Upper lobe of left lung (tissue), 6 donors: Measurements from ENCODE around the gene PSORS1C2. TPM values are rescaled to one million over a fixed set of nuclear protein-coding genes. Genes with fewer than 3 reads are reported as not detected.

Source experiments
- ATAC-seq, 2 donors: fragments of 200-7000 bp; cut with Tn5 transposase; one replicate each; pipeline ENCODE4 v1.9.1; 2022; ENCODE audit warnings: mild to moderate bottlenecking in 2 of 2, moderate library complexity in 2 of 2; ENCODE audit not compliant: low FRiP score in 2 of 2
- DNase-seq, 2 donors: peaks; one replicate each; pipeline ENCODE4 v3.0.0-alpha.2; 2019 to 2020
- H3K27ac ChIP-seq, 4 donors: fragments of 200-600 bp; sonication (generic); one replicate each; pipeline ENCODE4 v1.5.1; 2016 to 2019
- H3K27me3 ChIP-seq, 4 donors: fragments of 200-600 bp; sonication (generic); one replicate each; pipeline ENCODE4 v1.5.1; 2017 to 2019
- H3K36me3 ChIP-seq, 4 donors: fragments of 200-600 bp; sonication (generic); one replicate each; pipeline ENCODE4 v1.5.1; 2016 to 2019
- H3K4me1 ChIP-seq, 4 donors: fragments of 200-600 bp; sonication (generic); one replicate each; pipeline ENCODE4 v1.5.1; 2018 to 2019
- H3K4me3 ChIP-seq, 4 donors: fragments of 200-600 bp; sonication (generic); one replicate each; pipeline ENCODE4 v1.5.1; 2017 to 2019; ENCODE audit warnings: mild to moderate bottlenecking in 2 of 4, moderate library complexity in 1 of 4
- H3K9me3 ChIP-seq, 4 donors: fragments of 200-600 bp; sonication (generic); one replicate each; pipeline ENCODE4 v1.5.1; 2018 to 2019
- CTCF ChIP-seq, 6 experiments: fragments of 450-650 bp in 4 of 6; fragments of 200-600 bp in 2 of 6; sonication (generic) in 2 of 6; IDR thresholded peaks; one replicate each; pipeline ENCODE4 v1.5.1; 2016 to 2019; ENCODE audit warnings: antibody characterized with exemption in 6 of 6
- EP300 ChIP-seq, 4 donors: sonication (generic); formaldehyde crosslinking; IDR thresholded peaks; one replicate each; pipeline ENCODE4 v1.5.1; 2017; ENCODE audit warnings: antibody characterized with exemption in 4 of 4, control low read depth in 2 of 4
- POLR2A ChIP-seq, 4 donors: fragments of 450-650 bp; IDR thresholded peaks; one replicate each; pipeline ENCODE4 v1.5.1; 2016 to 2017; ENCODE audit warnings: antibody characterized with exemption in 4 of 4, mild to moderate bottlenecking in 2 of 4
- POLR2AphosphoS5 ChIP-seq, 2 donors: sonication (generic); formaldehyde crosslinking; IDR thresholded peaks; one replicate each; pipeline ENCODE4 v1.5.1; 2017; ENCODE audit warnings: antibody characterized with exemption in 2 of 2
- WGBS, 2 donors: methylation state at CpG; one replicate each; pipeline ENCODE4 v1.1.5; 2017 to 2018; 5-methylcytosine and 5-hydroxymethylcytosine counted together
- small RNA-seq, 4 donors: library from RNA; depleted of rRNA; stranded (forward); fragments of <200 nt; gene quantifications; one replicate each; pipeline ENCODE3, GENCODE V24; 2016
- total RNA-seq, 6 donors: library from RNA; depleted of rRNA in 4 of 6; stranded (reverse); fragments of >200 nt in 4 of 6; gene quantifications; one replicate each; pipeline versions ENCODE4 v1.1.0 to v1.2.1, GENCODE V29; 2016 to 2021
- donor health status: DM: no; HTN: no; CAD: no; lungs with moderate emphysema.
- donor health status: DM: no; HTN: yes; CAD: no; lungs with severe emphysema.

The PSORS1C2 gene
- total RNA-seq, 6 donors from 2014 or later = not detected

- TF ChIP-seq POLR2A (IDR thresholded peaks at IDR 0.05) = no peak
- no peak for TF ChIP-seq EP300 (IDR thresholded peaks at IDR 0.05)
- TF ChIP-seq CTCF (IDR thresholded peaks at IDR 0.05) = no peak
- TF ChIP-seq POLR2AphosphoS5 (IDR thresholded peaks at IDR 0.05) = no peak
- no peaks in the 10 kb centered on the region for H3K27me3 ChIP-seq
- H3K9me3 ChIP-seq = no peaks in the 10 kb centered on the region
- 48 to 63% methylated on average over 3 of the region's 3 CpGs for WGBS, 2 donors
- ATAC-seq (no peak), DNase-seq (no peak)
- H3K4me1 ChIP-seq = peaks cover 19 to 32% (median 30%) of the 10 kb centered on the region in 4 donors
- H3K36me3 ChIP-seq = no peaks in the 10 kb centered on the region
- H3K4me3 ChIP-seq = no peak overlapping the region
- no peak overlapping the region for H3K27ac ChIP-seq
Observed at GRCh38 chr6:31091680-31092079, 47.2 kb downstream of the PSORS1C2 start.

- ATAC-seq (no peak), DNase-seq (no peak)
- WGBS, 2 donors = 73 to 90% methylated on average over 5 to 6 of the region's 6 CpGs
- H3K9me3 ChIP-seq = no peaks in the 10 kb centered on the region
- H3K36me3 ChIP-seq = no peaks in the 10 kb centered on the region
- H3K4me3 ChIP-seq = no peak overlapping the region
- no peak for TF ChIP-seq EP300 (IDR thresholded peaks at IDR 0.05)
- no peak for TF ChIP-seq POLR2AphosphoS5 (IDR thresholded peaks at IDR 0.05)
- no peak overlapping the region for H3K27ac ChIP-seq
- H3K4me1 ChIP-seq = peaks cover 19 to 29% (median 27%) of the 10 kb centered on the region in 4 donors
- no peaks in the 10 kb centered on the region for H3K27me3 ChIP-seq
Observed at GRCh38 chr6:31090973-31091364, 47.9 kb downstream of the PSORS1C2 start.

GRCh38 chr6:31090275-31090972, 48.4 kb downstream of the PSORS1C2 start:
- Histone ChIP-seq H3K4me3 (no peak overlapping the region), H3K27ac (no peak overlapping the region), H3K4me1 (peaks cover 19 to 29% (median 27%) of the 10 kb centered on the region in 4 donors), H3K9me3 (no peaks in the 10 kb centered on the region), H3K36me3 (no peaks in the 10 kb centered on the region), H3K27me3 (no peaks in the 10 kb centered on the region)
- ATAC-seq (no peak), DNase-seq (no peak)
- 85 to 96% methylated on average over 3 of the region's 3 CpGs for WGBS, 2 donors
- TF ChIP-seq POLR2A (IDR thresholded peaks at IDR 0.05) (no peak), EP300 (IDR thresholded peaks at IDR 0.05) (no peak)

Small RNAs within 50 kb of the gene (small RNA-seq; reads per million reads assigned to genes)
- gene POLR2LP1 = 0 reads per million in 4 donors

Other genes with a start within 250 kb of the PSORS1C2 start
- 10 to 100 TPM; 10.1 to 47.6 (median 27.6) TPM for gene GTF2H4, start 230.9 kb downstream of the PSORS1C2 start, total RNA-seq
- gene VARS2, start 224.8 kb downstream of the PSORS1C2 start, total RNA-seq = 10 to 100 TPM; 23.0 to 56.6 (median 29.5) TPM
- gene SFTA2, start 206.9 kb downstream of the PSORS1C2 start, total RNA-seq = 100 to 1,000 TPM in 5 of 6 donors, 10 to 100 TPM in 1; 80.7 to 511 (median 229) TPM
- 10 to 100 TPM in 2 of 6 donors, 1 to 10 TPM in 4; 1.8 to 38.8 (median 5.0) TPM for gene MUCL3, start 198.1 kb downstream of the PSORS1C2 start, total RNA-seq
- gene MUC21, start 155.3 kb downstream of the PSORS1C2 start, total RNA-seq = 1 to 10 TPM; 2.1 to 5.2 (median 3.6) TPM
- gene MUC22, start 128.6 kb downstream of the PSORS1C2 start, total RNA-seq = under 1 TPM in 3 of 6 donors, not detected in 3; 0.06 to 0.15 (median 0.07) TPM
- not detected for gene C6orf15, start 26.5 kb downstream of the PSORS1C2 start, total RNA-seq
- gene PSORS1C1, start 24.3 kb downstream of the PSORS1C2 start, total RNA-seq = 1 to 10 TPM; 3.2 to 9.4 (median 4.4) TPM
- not detected for gene CDSN, start 18.6 kb downstream of the PSORS1C2 start, total RNA-seq
- gene CCHCR1, start 18.7 kb upstream of the PSORS1C2 start, total RNA-seq = 10 to 100 TPM in 5 of 6 donors, 1 to 10 TPM in 1; 5.5 to 83.8 (median 19.5) TPM
- gene TCF19, start 19.5 kb upstream of the PSORS1C2 start, total RNA-seq = 10 to 100 TPM in 1 of 6 donors, 1 to 10 TPM in 5; 4.2 to 10.0 (median 5.3) TPM
- gene POU5F1, start 31.6 kb upstream of the PSORS1C2 start, total RNA-seq = 10 to 100 TPM in 2 of 6 donors, 1 to 10 TPM in 4; 4.1 to 13.6 (median 5.7) TPM
- 1,000 to 10,000 TPM in 3 of 6 donors, 100 to 1,000 TPM in 3; 752 to 1,434 (median 1,132) TPM for gene HLA-C, start 133.0 kb upstream of the PSORS1C2 start, total RNA-seq
- gene HLA-B, start 218.1 kb upstream of the PSORS1C2 start, total RNA-seq = 1,000 to 10,000 TPM; 1,716 to 2,968 (median 2,484) TPM